Stimulated activated effector memory CD8-positive, alpha-beta T cell treated with anti-CD3 and anti-CD28 coated beads, Interleukin-12 subunit alpha, Interleukin-12 subunit beta, amount 100 ng/mL, for 72 hours (primary cell): Measurements from ENCODE around the gene TMEM178B.

Source experiments
- ATAC-seq: fragments of 150-1000 bp; cut with Tn5 transposase; 2 replicates; pipeline ENCODE4 v1.10.0; 2021
- DNase-seq, 2 donors: peaks; one replicate each; pipeline ENCODE4 v3.0.0; 2021 to 2022; ENCODE audit warnings: low spot score in 2 of 2
- H3K27ac Mint-ChIP-seq: one replicate; pipeline ENCODE4 v1.8.0; 2022; ENCODE audit warnings: mild to moderate bottlenecking, mixed read lengths
- H3K36me3 Mint-ChIP-seq: one replicate; pipeline ENCODE4 v1.8.0; 2022; ENCODE audit warnings: mild to moderate bottlenecking, mixed read lengths
- H3K4me1 Mint-ChIP-seq: one replicate; pipeline ENCODE4 v1.8.0; 2022; ENCODE audit warnings: mixed read lengths
- H3K4me3 Mint-ChIP-seq: one replicate; pipeline ENCODE4 v1.8.0; 2022; ENCODE audit warnings: mild to moderate bottlenecking, mixed read lengths
- H3K9me3 Mint-ChIP-seq: one replicate; pipeline ENCODE4 v1.8.0; 2022; ENCODE audit warnings: mixed read lengths

The TMEM178B gene

GRCh38 chr7:141295367-141295895, 221.6 kb downstream of the TMEM178B start:
- no peaks in the 10 kb centered on the region for H3K9me3 Mint-ChIP-seq
- DNase-seq: no peak
- no peak overlapping the region for H3K4me3 Mint-ChIP-seq
- H3K4me1 Mint-ChIP-seq: no peaks in the 10 kb centered on the region
- no peaks in the 10 kb centered on the region for H3K36me3 Mint-ChIP-seq
- no peak for ATAC-seq
- no peak overlapping the region for H3K27ac Mint-ChIP-seq

- no peaks in the 10 kb centered on the region for H3K9me3 Mint-ChIP-seq
- H3K36me3 Mint-ChIP-seq: no peaks in the 10 kb centered on the region
- ATAC-seq (no peak), DNase-seq (no peak)
- H3K4me1 Mint-ChIP-seq: no peaks in the 10 kb centered on the region
- no peak overlapping the region for H3K4me3 Mint-ChIP-seq
- no peak overlapping the region for H3K27ac Mint-ChIP-seq
Observed at GRCh38 chr7:141300816-141301215, 227.0 kb downstream of the TMEM178B start.

DNA sequence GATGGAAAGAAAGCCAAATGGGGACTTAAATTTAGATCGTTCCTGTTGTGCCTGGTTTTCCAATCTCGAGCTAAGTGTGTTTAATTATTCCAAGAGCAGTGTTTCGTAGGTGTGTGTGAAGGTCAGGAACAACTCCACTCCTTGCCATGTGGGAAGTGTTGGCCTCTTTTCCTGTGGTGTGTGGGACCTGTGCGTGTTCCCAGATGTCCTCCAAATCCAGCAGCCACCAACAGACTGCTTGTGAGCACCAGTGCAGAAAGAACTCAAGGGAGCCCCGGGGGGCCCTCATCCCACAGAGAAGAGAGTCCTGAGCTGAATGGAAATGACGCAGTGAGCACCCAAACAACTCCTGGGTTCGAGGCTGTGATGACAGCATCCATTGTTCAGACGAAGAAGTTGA, 227.7 kb downstream of the TMEM178B start:
- no peak overlapping the region for H3K27ac Mint-ChIP-seq
- H3K4me3 Mint-ChIP-seq: no peak overlapping the region
- H3K4me1 Mint-ChIP-seq: no peaks in the 10 kb centered on the region
- ATAC-seq: no peak
- no peaks in the 10 kb centered on the region for H3K36me3 Mint-ChIP-seq
- DNase-seq: no peak
- H3K9me3 Mint-ChIP-seq: no peaks in the 10 kb centered on the region

DNA sequence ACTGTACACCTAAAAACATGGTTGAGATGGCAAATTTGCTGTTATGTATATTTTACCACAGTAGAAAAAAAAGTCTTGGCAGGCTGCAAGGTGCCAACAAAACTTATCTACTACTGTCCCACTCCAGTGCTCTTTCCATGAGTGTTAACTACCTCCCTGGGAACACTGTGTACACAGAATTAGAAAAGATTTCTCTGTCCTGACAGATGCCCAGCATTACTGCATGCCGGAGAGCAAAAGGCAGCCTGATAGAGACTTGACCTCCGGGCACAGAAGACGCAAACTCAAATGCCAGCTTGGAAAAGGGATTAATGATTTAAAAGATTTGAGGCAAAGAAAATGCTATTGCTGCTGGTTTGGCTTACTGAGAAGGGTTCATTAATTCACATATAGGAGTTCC, 228.8 kb downstream of the TMEM178B start:
- no peak for DNase-seq
- Mint-ChIP-seq H3K4me1 (no peaks in the 10 kb centered on the region), H3K4me3 (no peak overlapping the region), H3K27ac (no peak overlapping the region), H3K9me3 (no peaks in the 10 kb centered on the region), H3K36me3 (no peaks in the 10 kb centered on the region)
- no peak for ATAC-seq

- ATAC-seq: peak; percentile 36
- Mint-ChIP-seq H3K27ac (no peak overlapping the region), H3K4me1 (no peaks in the 10 kb centered on the region), H3K9me3 (no peaks in the 10 kb centered on the region), H3K36me3 (no peaks in the 10 kb centered on the region), H3K4me3 (no peak overlapping the region)
- DNase-seq: no peak
Observed at GRCh38 chr7:141304291-141304690, 230.4 kb downstream of the TMEM178B start.

- H3K27ac Mint-ChIP-seq: no peak overlapping the region
- H3K4me1 Mint-ChIP-seq: no peaks in the 10 kb centered on the region
- no peaks in the 10 kb centered on the region for H3K36me3 Mint-ChIP-seq
- ATAC-seq (no peak), DNase-seq (no peak)
- no peak overlapping the region for H3K4me3 Mint-ChIP-seq
- no peaks in the 10 kb centered on the region for H3K9me3 Mint-ChIP-seq
Observed at GRCh38 chr7:141306081-141306480, 232.2 kb downstream of the TMEM178B start.

- no peak overlapping the region for H3K4me3 Mint-ChIP-seq
- no peaks in the 10 kb centered on the region for H3K4me1 Mint-ChIP-seq
- no peak for DNase-seq
- ATAC-seq: no peak
- H3K36me3 Mint-ChIP-seq: no peaks in the 10 kb centered on the region
- H3K9me3 Mint-ChIP-seq: no peaks in the 10 kb centered on the region
- no peak overlapping the region for H3K27ac Mint-ChIP-seq
Observed at GRCh38 chr7:141312395-141312794, 238.5 kb downstream of the TMEM178B start.

GRCh38 chr7:141312828-141313521, 239.1 kb downstream of the TMEM178B start:
- DNase-seq (no peak), ATAC-seq (no peak)
- no peaks in the 10 kb centered on the region for H3K36me3 Mint-ChIP-seq
- H3K9me3 Mint-ChIP-seq: no peaks in the 10 kb centered on the region
- H3K4me3 Mint-ChIP-seq: no peak overlapping the region
- H3K4me1 Mint-ChIP-seq: no peaks in the 10 kb centered on the region
- no peak overlapping the region for H3K27ac Mint-ChIP-seq

- ATAC-seq: no peak
- H3K27ac Mint-ChIP-seq: no peak overlapping the region
- H3K4me3 Mint-ChIP-seq: no peak overlapping the region
- H3K4me1 Mint-ChIP-seq: no peaks in the 10 kb centered on the region
- H3K9me3 Mint-ChIP-seq: no peaks in the 10 kb centered on the region
- no peak for DNase-seq
- H3K36me3 Mint-ChIP-seq: no peaks in the 10 kb centered on the region
Observed at GRCh38 chr7:141313896-141314295, 240.0 kb downstream of the TMEM178B start.

DNA sequence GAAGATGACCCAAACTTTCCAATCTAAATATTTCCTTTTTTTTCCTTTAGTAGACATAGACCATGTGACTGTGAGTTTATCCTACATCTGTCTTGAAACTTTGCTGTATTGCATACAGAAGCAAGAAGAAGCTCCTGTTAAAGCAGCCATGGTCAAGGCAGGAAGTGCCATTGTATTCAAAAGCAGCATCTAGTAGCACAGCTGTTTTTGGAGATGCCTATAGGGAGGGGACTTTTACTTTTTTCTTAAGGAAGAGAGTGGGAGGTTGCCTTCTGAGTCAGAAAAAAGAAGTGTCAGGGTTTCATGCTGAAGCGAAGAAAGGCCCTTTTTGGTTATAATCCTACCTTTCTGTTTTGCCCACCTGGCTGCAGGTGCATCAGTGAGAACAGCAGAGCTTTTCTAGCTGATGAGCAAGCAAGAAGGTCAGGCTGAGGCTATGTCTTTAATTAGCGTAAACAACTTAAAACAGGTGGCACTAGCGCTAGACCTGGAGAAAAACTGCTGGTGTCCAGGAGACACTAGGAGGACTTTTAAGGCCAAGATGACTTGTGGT, 243.2 kb downstream of the TMEM178B start:
- ATAC-seq (no peak), DNase-seq (no peak)
- Mint-ChIP-seq H3K4me3 (no peak overlapping the region), H3K4me1 (no peaks in the 10 kb centered on the region), H3K9me3 (no peaks in the 10 kb centered on the region), H3K27ac (no peak overlapping the region), H3K36me3 (no peaks in the 10 kb centered on the region)

- ATAC-seq: no peak
- DNase-seq: no peak
- H3K4me3 Mint-ChIP-seq: no peak overlapping the region
- H3K4me1 Mint-ChIP-seq: no peaks in the 10 kb centered on the region
- H3K27ac Mint-ChIP-seq: no peak overlapping the region
- peaks cover 4% of the 10 kb centered on the region for H3K9me3 Mint-ChIP-seq
- H3K36me3 Mint-ChIP-seq: no peaks in the 10 kb centered on the region
Observed at GRCh38 chr7:141320287-141320686, 246.4 kb downstream of the TMEM178B start.

GRCh38 chr7:141322383-141322782, 248.5 kb downstream of the TMEM178B start:
- no peak overlapping the region for H3K27ac Mint-ChIP-seq
- no peaks in the 10 kb centered on the region for H3K4me1 Mint-ChIP-seq
- no peaks in the 10 kb centered on the region for H3K36me3 Mint-ChIP-seq
- no peak for ATAC-seq
- H3K4me3 Mint-ChIP-seq: no peak overlapping the region
- no peak for DNase-seq
- H3K9me3 Mint-ChIP-seq: peaks cover 4% of the 10 kb centered on the region

DNA sequence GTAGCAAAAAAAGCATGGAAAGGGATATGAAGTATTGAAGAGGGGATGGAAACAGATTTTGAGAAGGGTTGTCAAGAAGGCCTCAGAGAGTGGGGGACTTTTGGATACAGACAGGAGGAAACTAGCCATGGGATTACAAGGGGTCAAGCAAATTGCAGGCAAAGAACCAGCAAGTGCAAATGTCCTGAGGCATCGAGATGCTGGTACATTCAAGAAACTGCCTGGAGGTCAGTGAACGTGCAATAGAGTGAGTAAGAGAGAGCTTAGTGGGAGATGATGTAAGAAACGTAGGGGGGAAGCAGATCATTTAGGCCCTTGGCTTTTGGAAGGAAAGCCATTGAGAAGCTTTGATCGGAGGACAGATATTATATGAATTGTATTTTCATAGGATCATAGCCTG, 250.0 kb downstream of the TMEM178B start:
- Mint-ChIP-seq H3K27ac (no peak overlapping the region), H3K4me1 (no peaks in the 10 kb centered on the region), H3K36me3 (no peaks in the 10 kb centered on the region), H3K4me3 (no peak overlapping the region), H3K9me3 (peaks cover 4% of the 10 kb centered on the region)
- no peak for DNase-seq
- ATAC-seq: no peak

GRCh38 chr7:141324870-141325269, 251.0 kb downstream of the TMEM178B start:
- no peak for DNase-seq
- H3K9me3 Mint-ChIP-seq: peaks cover 4% of the 10 kb centered on the region
- ATAC-seq: no peak
- no peak overlapping the region for H3K27ac Mint-ChIP-seq
- H3K4me3 Mint-ChIP-seq: no peak overlapping the region
- no peaks in the 10 kb centered on the region for H3K4me1 Mint-ChIP-seq
- no peaks in the 10 kb centered on the region for H3K36me3 Mint-ChIP-seq

- DNase-seq (no peak), ATAC-seq (no peak)
- Mint-ChIP-seq H3K4me1 (no peaks in the 10 kb centered on the region), H3K27ac (no peak overlapping the region), H3K9me3 (peaks cover 4% of the 10 kb centered on the region), H3K36me3 (no peaks in the 10 kb centered on the region), H3K4me3 (no peak overlapping the region)
Observed at GRCh38 chr7:141325275-141325674, 251.4 kb downstream of the TMEM178B start.

GRCh38 chr7:141328290-141328689, 254.4 kb downstream of the TMEM178B start:
- H3K4me1 Mint-ChIP-seq: no peaks in the 10 kb centered on the region
- ATAC-seq: no peak

More at GRCh38 chr7:141328290-141328689, 254.4 kb downstream of the TMEM178B start:
- no peak for DNase-seq
- H3K27ac Mint-ChIP-seq: no peak overlapping the region
- H3K9me3 Mint-ChIP-seq: peaks cover 4% of the 10 kb centered on the region
- no peaks in the 10 kb centered on the region for H3K36me3 Mint-ChIP-seq
- no peak overlapping the region for H3K4me3 Mint-ChIP-seq
